T-helper 1 cell treated with Interleukin-12 subunit alpha and Interleukin-12 subunit beta and Interleukin-4 antibody, amounts not matched to agents 30 μg/mL and 1 μg/mL, for 36 hours (primary cell): ENCODE measurements around the gene CELF1.
"Not testable (repeated sequence)": the region's sequence is repeated elsewhere in the genome, so short reads cannot be mapped to it uniquely, and the experiment has no call there.

ENCODE experiments used
- H3K27ac Mint-ChIP-seq: one replicate; pipeline ENCODE4 v1.8.0; 2021; ENCODE audit warnings: mild to moderate bottlenecking, mixed read lengths
- H3K27me3 Mint-ChIP-seq: one replicate; pipeline ENCODE4 v1.8.0; 2021; ENCODE audit warnings: low read depth, mixed read lengths
- H3K36me3 Mint-ChIP-seq: one replicate; pipeline ENCODE4 v1.8.0; 2021; ENCODE audit warnings: low read depth, mixed read lengths
- H3K4me1 Mint-ChIP-seq: one replicate; pipeline ENCODE4 v1.8.0; 2021; ENCODE audit warnings: low read depth, mixed read lengths
- H3K4me3 Mint-ChIP-seq: one replicate; pipeline ENCODE4 v1.8.0; 2021; ENCODE audit warnings: mild to moderate bottlenecking, moderate library complexity, mixed read lengths
- H3K9me3 Mint-ChIP-seq: one replicate; pipeline ENCODE4 v1.8.0; 2021; ENCODE audit warnings: mixed read lengths

The CELF1 gene

GRCh38 chr11:47565340-47566148 is 12.6 kb upstream of the CELF1 start, which contains the start of gene PTPMT1:
Gene PTPMT1, plus strand, starts transcription at chr11:47565599. Its CDS starts 24 bp downstream, at chr11:47565623.
- Mint-ChIP-seq H3K27me3 (no peaks in the 10 kb centered on the region), H3K4me1 (peaks cover 6% of the 10 kb centered on the region), H3K36me3 (peaks cover 9% of the 10 kb centered on the region), H3K9me3 (no peaks in the 10 kb centered on the region), H3K27ac (peak within 1 kb of the TSS; percentile 65), H3K4me3 (peak within 1 kb of the TSS; percentile 81)

DNA sequence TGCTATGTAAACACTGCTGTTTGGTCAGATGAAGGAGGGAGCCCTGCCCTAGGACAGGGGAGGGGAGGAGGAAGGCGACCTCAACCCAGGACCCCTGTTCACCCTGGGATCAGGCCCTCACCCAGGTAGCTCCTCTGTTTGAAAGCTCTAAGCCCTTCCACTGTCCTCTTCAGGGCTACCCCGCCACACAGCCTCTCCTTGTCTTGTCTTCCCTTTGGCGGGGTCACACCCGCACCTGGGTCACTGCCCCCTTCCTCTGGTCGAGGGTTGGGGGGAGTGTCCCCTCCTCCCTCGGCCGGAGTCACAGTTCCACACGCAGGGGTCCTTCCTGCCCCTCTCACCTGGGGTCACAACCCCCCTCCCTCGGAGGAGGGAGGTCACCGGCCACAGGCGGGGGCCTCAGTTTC is 12.0 kb upstream of the CELF1 start:
- peak overlapping the region; percentile 63 for H3K27ac Mint-ChIP-seq
- no peaks in the 10 kb centered on the region for H3K9me3 Mint-ChIP-seq
- H3K27me3 Mint-ChIP-seq, result no peaks in the 10 kb centered on the region
- peaks cover 6% of the 10 kb centered on the region for H3K36me3 Mint-ChIP-seq
- H3K4me3 Mint-ChIP-seq, result peak overlapping the region; percentile 67
- H3K4me1 Mint-ChIP-seq, result peaks cover 6% of the 10 kb centered on the region

DNA sequence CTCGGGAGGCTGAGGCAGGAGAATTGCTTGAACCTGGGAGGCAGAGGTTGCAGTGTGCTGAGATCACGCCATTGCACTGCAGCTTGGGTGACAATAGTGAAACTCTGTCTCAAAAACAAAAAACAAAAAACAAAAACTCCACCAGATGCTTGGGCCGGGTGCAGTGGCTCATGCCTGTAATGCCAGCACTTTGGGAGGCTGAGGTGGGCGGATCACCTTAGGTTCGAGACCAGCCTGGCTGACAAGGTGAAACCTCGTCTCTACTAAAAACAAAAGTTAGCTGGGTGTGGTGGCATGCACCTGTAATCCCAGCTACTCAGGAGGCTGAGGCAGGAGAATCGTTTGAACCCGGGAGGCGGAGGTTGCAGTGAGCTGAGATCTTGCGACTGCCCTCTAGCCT is 11.4 kb upstream of the CELF1 start:
- peak overlapping the region; percentile 25 for H3K4me3 Mint-ChIP-seq
- not testable (repeated sequence) for H3K36me3 Mint-ChIP-seq, H3K27me3 Mint-ChIP-seq, H3K4me1 Mint-ChIP-seq, H3K9me3 Mint-ChIP-seq
- peak overlapping the region; percentile 9 for H3K27ac Mint-ChIP-seq

DNA sequence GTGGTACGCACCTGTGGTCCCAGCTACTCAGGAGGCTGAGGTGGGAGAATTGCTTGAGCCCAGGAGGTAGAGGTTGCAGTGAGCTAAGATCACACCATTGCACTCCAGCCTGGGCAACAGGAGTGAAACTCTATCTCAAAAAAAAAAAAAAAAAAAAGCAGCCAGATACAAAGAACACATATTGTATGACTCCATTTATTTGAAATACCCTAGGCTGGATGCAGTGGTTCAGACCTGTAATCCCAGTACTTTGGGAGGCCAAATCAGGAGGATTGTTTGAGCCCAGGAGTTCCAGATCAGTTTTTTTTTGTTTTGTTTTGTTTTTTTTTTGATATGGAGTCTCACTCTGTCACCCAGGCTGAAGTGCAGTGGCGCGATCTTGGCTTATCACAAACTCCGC is 9.5 kb upstream of the CELF1 start:
- not testable (repeated sequence) for H3K4me3 Mint-ChIP-seq, H3K9me3 Mint-ChIP-seq, H3K27me3 Mint-ChIP-seq, H3K4me1 Mint-ChIP-seq, H3K36me3 Mint-ChIP-seq, H3K27ac Mint-ChIP-seq

DNA sequence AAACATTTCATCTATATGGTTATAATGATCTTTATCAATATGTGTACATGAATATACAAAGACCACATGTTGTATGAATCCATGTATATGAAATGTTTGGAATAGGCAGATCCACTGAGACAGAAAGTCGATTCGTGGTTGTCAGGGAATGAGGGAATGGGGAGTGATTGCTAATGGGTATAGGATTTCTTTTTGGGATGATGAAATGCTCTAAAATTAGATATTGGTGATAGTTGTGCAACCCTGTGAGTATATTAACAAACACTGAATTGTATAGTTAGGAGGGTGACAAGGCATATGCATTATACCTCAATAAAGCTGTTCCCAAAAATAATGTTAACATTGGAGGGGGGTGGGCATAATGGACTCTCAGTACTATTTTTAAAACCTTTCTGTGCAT is 7.5 kb upstream of the CELF1 start:
- Mint-ChIP-seq H3K4me3 (no peak overlapping the region), H3K27me3 (no peaks in the 10 kb centered on the region), H3K36me3 (no peaks in the 10 kb centered on the region), H3K27ac (no peak overlapping the region), H3K4me1 (no peaks in the 10 kb centered on the region), H3K9me3 (no peaks in the 10 kb centered on the region)

GRCh38 chr11:47558695-47559094 is 5.8 kb upstream of the CELF1 start:
- Mint-ChIP-seq H3K4me3 (no peak overlapping the region), H3K27me3 (no peaks in the 10 kb centered on the region), H3K9me3 (no peaks in the 10 kb centered on the region), H3K27ac (no peak overlapping the region), H3K36me3 (no peaks in the 10 kb centered on the region), H3K4me1 (peaks cover 5% of the 10 kb centered on the region)

GRCh38 chr11:47557004-47557403 is 4.1 kb upstream of the CELF1 start:
- H3K27ac Mint-ChIP-seq, H3K4me3 Mint-ChIP-seq, H3K27me3 Mint-ChIP-seq, H3K36me3 Mint-ChIP-seq, H3K9me3 Mint-ChIP-seq: not testable (repeated sequence)
- peaks cover 14% of the 10 kb centered on the region for H3K4me1 Mint-ChIP-seq

GRCh38 chr11:47553406-47553743 is 443 bp upstream of the CELF1 start:
- Mint-ChIP-seq H3K4me1 (peaks cover 35% of the 10 kb centered on the region), H3K9me3 (no peaks in the 10 kb centered on the region), H3K4me3 (peak overlapping the region; percentile 84)

DNA sequence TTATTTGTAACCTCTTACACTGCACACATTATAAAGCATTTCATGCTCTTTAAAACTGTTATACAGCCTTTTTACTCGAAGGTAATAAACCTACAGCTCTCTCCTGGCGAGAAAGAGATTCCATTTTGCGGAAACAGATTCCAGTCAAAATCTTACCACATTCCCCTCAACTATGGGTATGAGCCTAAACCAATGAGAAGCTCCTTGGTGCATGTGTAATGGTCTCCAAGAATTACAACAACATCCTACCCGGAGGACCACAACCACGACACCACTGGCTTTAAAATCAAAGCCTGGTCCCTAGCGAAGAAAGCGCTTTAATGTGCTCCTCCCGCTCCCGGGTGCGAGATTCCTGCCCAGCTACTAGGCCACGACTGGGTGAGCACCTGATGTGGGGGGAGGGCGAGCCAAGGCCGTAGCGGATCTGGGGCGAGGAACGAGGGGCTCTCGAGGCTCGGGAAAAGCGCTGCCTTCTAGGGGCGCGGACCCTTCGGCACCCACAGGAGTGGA is 821 bp downstream of the CELF1 start:
- Mint-ChIP-seq H3K27ac (peak overlapping the region; percentile 96), H3K4me1 (peaks cover 39% of the 10 kb centered on the region), H3K36me3 (peaks cover 18% of the 10 kb centered on the region), H3K9me3 (no peaks in the 10 kb centered on the region), H3K27me3 (no peaks in the 10 kb centered on the region), H3K4me3 (peak overlapping the region; percentile 99)

More at GRCh38 chr11:47553406-47553743, 443 bp upstream of the CELF1 start:
- Mint-ChIP-seq H3K27me3 (no peaks in the 10 kb centered on the region), H3K36me3 (peaks cover 14% of the 10 kb centered on the region), H3K27ac (peak overlapping the region; percentile 57)

DNA sequence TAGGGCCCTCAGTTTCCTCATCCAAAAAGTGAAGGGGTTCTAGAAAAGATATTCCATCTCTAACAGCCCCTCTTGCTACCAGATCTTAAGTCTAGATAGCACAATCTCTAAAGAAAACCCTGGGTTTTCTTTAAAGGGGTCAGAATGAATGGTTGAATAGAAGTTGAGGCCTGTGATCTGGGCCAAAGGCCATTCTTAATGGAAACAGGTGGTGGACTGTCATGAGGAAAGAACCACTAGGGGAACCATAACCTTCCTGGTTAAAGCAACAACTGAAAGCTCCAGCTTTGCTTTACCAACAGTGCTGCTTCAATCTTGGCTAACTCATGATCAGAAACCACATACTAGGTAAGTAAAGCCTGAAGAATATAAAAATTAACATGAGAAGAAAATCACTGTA is 1.8 kb downstream of the CELF1 start:
- peak overlapping the region; percentile 96 for H3K27ac Mint-ChIP-seq
- H3K4me3 Mint-ChIP-seq, result peak overlapping the region; percentile 99
- H3K4me1 Mint-ChIP-seq, result peaks cover 41% of the 10 kb centered on the region
- no peaks in the 10 kb centered on the region for H3K9me3 Mint-ChIP-seq
- peaks cover 18% of the 10 kb centered on the region for H3K36me3 Mint-ChIP-seq
- H3K27me3 Mint-ChIP-seq, result no peaks in the 10 kb centered on the region

GRCh38 chr11:47550288-47551047 is 2.5 kb downstream of the CELF1 start:
- Mint-ChIP-seq H3K4me1 (peaks cover 41% of the 10 kb centered on the region), H3K4me3 (peak overlapping the region; percentile 67), H3K36me3 (peaks cover 18% of the 10 kb centered on the region), H3K27me3 (no peaks in the 10 kb centered on the region), H3K9me3 (no peaks in the 10 kb centered on the region), H3K27ac (peak overlapping the region; percentile 31)

- not testable (repeated sequence) for H3K27ac Mint-ChIP-seq, H3K9me3 Mint-ChIP-seq, H3K4me3 Mint-ChIP-seq, H3K27me3 Mint-ChIP-seq
- Mint-ChIP-seq H3K36me3 (peaks cover 15% of the 10 kb centered on the region), H3K4me1 (peaks cover 33% of the 10 kb centered on the region)
These were observed 6.7 kb downstream of the CELF1 start for GRCh38 chr11:47546274-47546673.

- Mint-ChIP-seq H3K27ac (no peak overlapping the region), H3K4me1 (peaks cover 34% of the 10 kb centered on the region), H3K4me3 (no peak overlapping the region)
These were observed 7.6 kb downstream of the CELF1 start for GRCh38 chr11:47545298-47545697.

DNA sequence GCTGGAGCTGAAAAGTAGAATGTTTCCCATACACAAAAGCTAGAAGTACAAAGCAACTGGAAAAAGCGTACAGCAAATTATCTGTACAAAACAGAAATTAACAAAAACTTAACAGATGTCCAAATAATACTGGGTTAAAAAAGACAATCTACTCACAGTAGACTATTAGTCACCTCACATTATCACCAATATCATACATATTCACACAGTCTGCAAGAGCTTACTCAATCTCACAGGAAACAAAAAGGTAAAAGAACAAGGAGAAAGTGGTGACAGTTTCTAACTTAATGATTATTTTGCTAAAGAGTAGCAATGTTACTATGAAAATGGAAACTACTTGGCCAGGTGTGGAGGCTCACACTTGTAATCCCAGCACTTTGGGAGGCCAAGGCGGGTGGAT is 11.9 kb downstream of the CELF1 start:
- peaks cover 34% of the 10 kb centered on the region for H3K4me1 Mint-ChIP-seq
- H3K4me3 Mint-ChIP-seq, result no peak overlapping the region
- H3K27ac Mint-ChIP-seq, result peak overlapping the region; percentile 44
- no peaks in the 10 kb centered on the region for H3K27me3 Mint-ChIP-seq
- peaks cover 14% of the 10 kb centered on the region for H3K36me3 Mint-ChIP-seq
- no peaks in the 10 kb centered on the region for H3K9me3 Mint-ChIP-seq

More at GRCh38 chr11:47545298-47545697, 7.6 kb downstream of the CELF1 start:
- no peaks in the 10 kb centered on the region for H3K9me3 Mint-ChIP-seq
- H3K27me3 Mint-ChIP-seq, result no peaks in the 10 kb centered on the region
- peaks cover 17% of the 10 kb centered on the region for H3K36me3 Mint-ChIP-seq

DNA sequence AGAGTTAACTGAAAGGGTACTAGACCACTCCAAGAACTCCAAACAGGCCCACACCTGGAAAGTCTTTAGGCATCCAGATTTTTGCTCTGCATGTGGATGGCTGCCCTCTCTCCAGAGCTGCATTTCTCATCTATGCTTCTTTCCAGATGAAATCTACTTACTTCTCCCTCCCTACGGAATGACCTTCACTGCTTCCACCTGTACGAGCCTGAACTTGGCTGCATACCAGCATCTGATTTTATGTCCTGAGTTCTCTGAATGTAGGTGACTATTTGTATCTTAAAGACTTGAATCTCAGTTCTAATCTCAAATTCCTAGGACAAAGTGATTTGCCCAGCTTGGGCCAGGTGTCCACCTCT is 13.3 kb downstream of the CELF1 start:
- no peaks in the 10 kb centered on the region for H3K9me3 Mint-ChIP-seq
- no peak overlapping the region for H3K27ac Mint-ChIP-seq
- no peak overlapping the region for H3K4me3 Mint-ChIP-seq
- H3K4me1 Mint-ChIP-seq, result peaks cover 35% of the 10 kb centered on the region
- H3K36me3 Mint-ChIP-seq, result peaks cover 14% of the 10 kb centered on the region
- H3K27me3 Mint-ChIP-seq, result no peaks in the 10 kb centered on the region
